Neutrophil (primary cell): ENCODE data around the gene DDO.

Source experiments
- H3K27ac ChIP-seq: fragments of 200-600 bp; sonication (generic); 2 replicates; pipeline ENCODE4 v1.5.1; 2016; ENCODE audit warnings: mild to moderate bottlenecking, moderate library complexity
- H3K27me3 ChIP-seq: fragments of 200-600 bp; sonication (generic); 2 replicates; pipeline ENCODE4 v1.6.0; 2016; ENCODE audit warnings: mild to moderate bottlenecking
- H3K36me3 ChIP-seq: fragments of 200-600 bp; sonication (generic); 2 replicates; pipeline ENCODE4 v1.5.1; 2017
- H3K4me1 ChIP-seq, 2 experiments: fragments of 200-600 bp in 1 of 2; sonication (generic) in 1 of 2; 1 replicate in 1 of 2; 2 replicates in 1 of 2; pipeline versions ENCODE4 v1.5.1 to v1.6.1; 2013 to 2016; ENCODE audit warnings: low read depth in 1 of 2, low read length in 1 of 2, mild to moderate bottlenecking in 1 of 2, moderate library complexity in 1 of 2; ENCODE audit not compliant: control insufficient read depth in 1 of 2, insufficient read depth in 1 of 2
- H3K4me3 ChIP-seq, 2 experiments: fragments of 200-600 bp in 1 of 2; sonication (generic) in 1 of 2; 1 replicate in 1 of 2; 2 replicates in 1 of 2; pipeline ENCODE4 v1.5.1; 2013 to 2016; ENCODE audit warnings: low read depth in 1 of 2, low read length in 1 of 2, mild to moderate bottlenecking in 1 of 2, moderate library complexity in 1 of 2
- H3K9me3 ChIP-seq: fragments of 200-600 bp; sonication (generic); 2 replicates; pipeline ENCODE4 v1.5.1; 2016
- TF ChIP-seq, protein P1 (sequence below): fragments of 200-600 bp; sonication (generic); IDR thresholded peaks from 2 replicates; pipeline ENCODE4 v1.5.1; 2016; ENCODE audit warnings: antibody characterized with exemption

Gene DDO

GRCh38 chr6:110357298-110357663, 58.1 kb downstream of the DDO start:
- H3K4me3 ChIP-seq: no peak overlapping the region
- no peaks in the 10 kb centered on the region for H3K36me3 ChIP-seq
- H3K9me3 ChIP-seq: no peaks in the 10 kb centered on the region
- TF ChIP-seq, protein P1, sequence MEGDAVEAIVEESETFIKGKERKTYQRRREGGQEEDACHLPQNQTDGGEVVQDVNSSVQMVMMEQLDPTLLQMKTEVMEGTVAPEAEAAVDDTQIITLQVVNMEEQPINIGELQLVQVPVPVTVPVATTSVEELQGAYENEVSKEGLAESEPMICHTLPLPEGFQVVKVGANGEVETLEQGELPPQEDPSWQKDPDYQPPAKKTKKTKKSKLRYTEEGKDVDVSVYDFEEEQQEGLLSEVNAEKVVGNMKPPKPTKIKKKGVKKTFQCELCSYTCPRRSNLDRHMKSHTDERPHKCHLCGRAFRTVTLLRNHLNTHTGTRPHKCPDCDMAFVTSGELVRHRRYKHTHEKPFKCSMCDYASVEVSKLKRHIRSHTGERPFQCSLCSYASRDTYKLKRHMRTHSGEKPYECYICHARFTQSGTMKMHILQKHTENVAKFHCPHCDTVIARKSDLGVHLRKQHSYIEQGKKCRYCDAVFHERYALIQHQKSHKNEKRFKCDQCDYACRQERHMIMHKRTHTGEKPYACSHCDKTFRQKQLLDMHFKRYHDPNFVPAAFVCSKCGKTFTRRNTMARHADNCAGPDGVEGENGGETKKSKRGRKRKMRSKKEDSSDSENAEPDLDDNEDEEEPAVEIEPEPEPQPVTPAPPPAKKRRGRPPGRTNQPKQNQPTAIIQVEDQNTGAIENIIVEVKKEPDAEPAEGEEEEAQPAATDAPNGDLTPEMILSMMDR: no peak
- H3K27ac ChIP-seq: no peak overlapping the region
- H3K27me3 ChIP-seq: peaks cover 78% of the 10 kb centered on the region
- H3K4me1 ChIP-seq: peaks cover 0 to 12% of the 10 kb centered on the region in 2 experiments

GRCh38 chr6:110356778-110357177, 58.6 kb downstream of the DDO start:
- Histone ChIP-seq H3K4me3 (no peak overlapping the region), H3K27ac (no peak overlapping the region), H3K36me3 (no peaks in the 10 kb centered on the region), H3K27me3 (peaks cover 74% of the 10 kb centered on the region), H3K9me3 (no peaks in the 10 kb centered on the region), H3K4me1 (peaks cover 0 to 12% of the 10 kb centered on the region in 2 experiments)
- TF ChIP-seq, protein P1: no peak

- peaks cover 65% of the 10 kb centered on the region for H3K27me3 ChIP-seq
- H3K27ac ChIP-seq: no peak overlapping the region
- TF ChIP-seq, protein P1: no peak
- peaks cover 0 to 12% of the 10 kb centered on the region in 2 experiments for H3K4me1 ChIP-seq
- H3K9me3 ChIP-seq: no peaks in the 10 kb centered on the region
- no peaks in the 10 kb centered on the region for H3K36me3 ChIP-seq
- no peak overlapping the region for H3K4me3 ChIP-seq
Measured at GRCh38 chr6:110355727-110356126, 59.6 kb downstream of the DDO start.

DNA sequence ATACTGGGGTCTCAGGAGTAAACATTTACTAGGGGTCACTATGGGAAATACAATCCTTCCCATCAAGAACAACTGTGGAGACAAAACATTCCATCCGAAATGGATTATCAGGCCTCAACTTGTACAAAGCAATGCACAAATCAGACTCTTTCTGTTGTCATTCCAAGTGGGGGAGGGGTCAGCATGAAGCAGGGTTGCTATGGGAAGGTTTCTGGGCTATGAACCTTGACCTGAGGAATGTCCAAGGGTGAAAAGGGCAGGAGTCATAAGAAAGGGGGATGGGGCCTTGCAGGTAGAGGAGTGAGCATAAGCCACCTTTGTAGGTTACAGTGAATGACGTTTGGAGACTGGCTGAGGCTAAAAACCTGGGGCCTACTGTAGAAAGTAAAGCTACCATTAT, 60.4 kb downstream of the DDO start:
- no peak overlapping the region for H3K4me3 ChIP-seq
- no peaks in the 10 kb centered on the region for H3K9me3 ChIP-seq
- H3K36me3 ChIP-seq: no peaks in the 10 kb centered on the region
- H3K27me3 ChIP-seq: peaks cover 57% of the 10 kb centered on the region
- no peak overlapping the region for H3K27ac ChIP-seq
- H3K4me1 ChIP-seq: peaks cover 0 to 12% of the 10 kb centered on the region in 2 experiments
- TF ChIP-seq, protein P1: no peak

- Histone ChIP-seq H3K4me1 (peaks cover 0 to 12% of the 10 kb centered on the region in 2 experiments), H3K27ac (no peak overlapping the region), H3K9me3 (no peaks in the 10 kb centered on the region), H3K4me3 (no peak overlapping the region), H3K36me3 (no peaks in the 10 kb centered on the region), H3K27me3 (peaks cover 49% of the 10 kb centered on the region)
- TF ChIP-seq, protein P1: no peak
Measured at GRCh38 chr6:110354153-110354552, 61.2 kb downstream of the DDO start.
